OCI-LY3 (cell line): Measurements from ENCODE around the gene CCDC167.

Experiments
- H2AFZ ChIP-seq: fragments of 200-600, 300-600 bp; shearing (Covaris generic); 2 replicates; pipeline ENCODE4 v1.6.0; 2014; ENCODE audit warnings: antibody characterized with exemption, low read depth, low read length
- H3K27ac ChIP-seq: fragments of 200-600, 300-600 bp; sonication (generic); 2 replicates; pipeline ENCODE4 v1.5.1; 2014; ENCODE audit warnings: mild to moderate bottlenecking, low read length, moderate library complexity, mixed read lengths
- H3K27me3 ChIP-seq: fragments of 200-600, 300-600 bp; sonication (generic); 2 replicates; pipeline ENCODE4 v1.6.1; 2014; ENCODE audit warnings: low read depth, low read length, mixed read lengths
- H3K36me3 ChIP-seq: fragments of 200-600, 300-600 bp; sonication (generic); replicated peaks from 2 replicates; pipeline ENCODE3; 2014; ENCODE audit warnings: low read depth, low read length, mixed read lengths
- H3K4me1 ChIP-seq: fragments of 300-600, 200-600 bp; sonication (generic); 2 replicates; pipeline ENCODE4 v1.6.1; 2014; ENCODE audit warnings: low read length, mixed read lengths
- H3K4me2 ChIP-seq: fragments of 200-600, 300-600 bp; sonication (generic); 2 replicates; pipeline ENCODE4 v1.6.1; 2014; ENCODE audit warnings: low read length, mixed read lengths
- H3K4me3 ChIP-seq: fragments of 300-600, 200-600 bp; sonication (generic); 2 replicates; pipeline ENCODE4 v1.5.1; 2014; ENCODE audit warnings: antibody characterized with exemption, mild to moderate bottlenecking, low read length, moderate library complexity
- H3K79me2 ChIP-seq: fragments of 300-600, 200-600 bp; shearing (Covaris generic); 2 replicates; pipeline ENCODE4 v1.6.1; 2014; ENCODE audit warnings: mild to moderate bottlenecking, low read length, mixed read lengths
- H3K9ac ChIP-seq: fragments of 300-600, 200-600 bp; shearing (Covaris generic); 2 replicates; pipeline ENCODE4 v1.6.0; 2014; ENCODE audit warnings: mild to moderate bottlenecking, low read length, moderate library complexity
- H3K9me3 ChIP-seq: fragments of 200-600, 300-600 bp; shearing (Covaris generic); 2 replicates; pipeline ENCODE4 v1.6.1; 2014; ENCODE audit warnings: low read length, mixed read lengths; ENCODE audit not compliant: insufficient read depth
- H4K20me1 ChIP-seq: fragments of 200-600, 300-600 bp; sonication (generic); 2 replicates; pipeline ENCODE4 v1.6.1; 2016; ENCODE audit warnings: low read length, mixed read lengths; ENCODE audit not compliant: insufficient read depth
- EZH2phosphoT487 ChIP-seq: fragments of 200-600 bp; shearing (Covaris generic); IDR thresholded peaks from 2 replicates; pipeline ENCODE4 v1.6.1; 2018; ENCODE audit warnings: antibody characterized with exemption, mixed run types, low read depth
- TF ChIP-seq, protein P1 (sequence below): fragments of 200-600, 300-600 bp; sonication (generic); IDR thresholded peaks from 2 replicates; pipeline ENCODE4 v1.5.1; 2014; ENCODE audit warnings: antibody characterized with exemption, low read length, low read depth

CCDC167 gene

DNA sequence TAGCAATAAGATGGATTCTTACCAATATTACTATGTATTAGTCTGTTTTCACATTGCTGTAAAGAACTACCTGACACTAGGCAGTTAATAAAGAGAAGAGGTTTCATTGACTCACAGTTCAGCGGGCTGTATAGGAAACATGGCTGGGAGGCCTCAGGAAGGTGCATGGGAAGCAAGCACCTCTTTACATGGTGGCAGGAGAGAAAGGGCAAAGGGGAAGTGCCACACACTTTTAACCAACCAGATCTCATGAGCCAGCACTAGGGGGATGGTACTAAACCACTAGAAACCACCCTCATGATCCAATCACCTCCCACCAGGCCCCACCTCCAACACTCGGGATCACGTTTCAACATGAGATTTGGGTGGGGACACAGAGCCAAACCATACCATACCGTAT, 40.7 kb upstream of the CCDC167 start:
- Histone ChIP-seq H3K36me3 (no peaks in the 10 kb centered on the region), H2AFZ (no peak overlapping the region), H3K9me3 (no peaks in the 10 kb centered on the region), H3K4me2 (no peak overlapping the region), H3K4me3 (no peak overlapping the region), H3K27me3 (no peaks in the 10 kb centered on the region), H3K79me2 (no peaks in the 10 kb centered on the region), H3K4me1 (peaks cover 17% of the 10 kb centered on the region; the same call in 1 of the 2 replicates), H3K27ac (no peak overlapping the region), H3K9ac (no peak overlapping the region), H4K20me1 (no peaks in the 10 kb centered on the region)
- TF ChIP-seq, protein P1, sequence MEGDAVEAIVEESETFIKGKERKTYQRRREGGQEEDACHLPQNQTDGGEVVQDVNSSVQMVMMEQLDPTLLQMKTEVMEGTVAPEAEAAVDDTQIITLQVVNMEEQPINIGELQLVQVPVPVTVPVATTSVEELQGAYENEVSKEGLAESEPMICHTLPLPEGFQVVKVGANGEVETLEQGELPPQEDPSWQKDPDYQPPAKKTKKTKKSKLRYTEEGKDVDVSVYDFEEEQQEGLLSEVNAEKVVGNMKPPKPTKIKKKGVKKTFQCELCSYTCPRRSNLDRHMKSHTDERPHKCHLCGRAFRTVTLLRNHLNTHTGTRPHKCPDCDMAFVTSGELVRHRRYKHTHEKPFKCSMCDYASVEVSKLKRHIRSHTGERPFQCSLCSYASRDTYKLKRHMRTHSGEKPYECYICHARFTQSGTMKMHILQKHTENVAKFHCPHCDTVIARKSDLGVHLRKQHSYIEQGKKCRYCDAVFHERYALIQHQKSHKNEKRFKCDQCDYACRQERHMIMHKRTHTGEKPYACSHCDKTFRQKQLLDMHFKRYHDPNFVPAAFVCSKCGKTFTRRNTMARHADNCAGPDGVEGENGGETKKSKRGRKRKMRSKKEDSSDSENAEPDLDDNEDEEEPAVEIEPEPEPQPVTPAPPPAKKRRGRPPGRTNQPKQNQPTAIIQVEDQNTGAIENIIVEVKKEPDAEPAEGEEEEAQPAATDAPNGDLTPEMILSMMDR, result no peak
- TF ChIP-seq EZH2phosphoT487, result no peak

DNA sequence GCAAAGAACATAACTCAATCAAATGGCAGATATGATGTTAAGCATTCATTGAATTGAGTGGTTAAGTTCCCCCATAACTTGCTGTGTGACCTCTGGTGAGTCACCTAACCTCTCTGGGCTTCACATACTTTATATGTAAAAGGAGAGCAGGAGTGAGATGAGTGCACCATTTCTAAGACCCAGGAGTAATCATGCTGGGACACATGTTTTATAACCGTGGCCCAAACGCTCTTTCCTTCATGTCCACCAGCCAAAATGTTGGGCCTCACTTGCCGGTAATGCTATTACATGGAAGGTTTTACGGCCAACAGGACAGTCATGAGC, 40.3 kb upstream of the CCDC167 start:
- Histone ChIP-seq H3K36me3 (no peaks in the 10 kb centered on the region), H3K9me3 (no peaks in the 10 kb centered on the region), H3K4me2 (no peak overlapping the region), H3K27me3 (no peaks in the 10 kb centered on the region; the same call in 1 of the 2 replicates), H3K79me2 (no peaks in the 10 kb centered on the region), H3K9ac (no peak overlapping the region), H2AFZ (no peak overlapping the region), H4K20me1 (no peaks in the 10 kb centered on the region), H3K27ac (no peak overlapping the region), H3K4me3 (no peak overlapping the region), H3K4me1 (peaks cover 17% of the 10 kb centered on the region; the same call in 1 of the 2 replicates)
- TF ChIP-seq EZH2phosphoT487, result no peak

DNA sequence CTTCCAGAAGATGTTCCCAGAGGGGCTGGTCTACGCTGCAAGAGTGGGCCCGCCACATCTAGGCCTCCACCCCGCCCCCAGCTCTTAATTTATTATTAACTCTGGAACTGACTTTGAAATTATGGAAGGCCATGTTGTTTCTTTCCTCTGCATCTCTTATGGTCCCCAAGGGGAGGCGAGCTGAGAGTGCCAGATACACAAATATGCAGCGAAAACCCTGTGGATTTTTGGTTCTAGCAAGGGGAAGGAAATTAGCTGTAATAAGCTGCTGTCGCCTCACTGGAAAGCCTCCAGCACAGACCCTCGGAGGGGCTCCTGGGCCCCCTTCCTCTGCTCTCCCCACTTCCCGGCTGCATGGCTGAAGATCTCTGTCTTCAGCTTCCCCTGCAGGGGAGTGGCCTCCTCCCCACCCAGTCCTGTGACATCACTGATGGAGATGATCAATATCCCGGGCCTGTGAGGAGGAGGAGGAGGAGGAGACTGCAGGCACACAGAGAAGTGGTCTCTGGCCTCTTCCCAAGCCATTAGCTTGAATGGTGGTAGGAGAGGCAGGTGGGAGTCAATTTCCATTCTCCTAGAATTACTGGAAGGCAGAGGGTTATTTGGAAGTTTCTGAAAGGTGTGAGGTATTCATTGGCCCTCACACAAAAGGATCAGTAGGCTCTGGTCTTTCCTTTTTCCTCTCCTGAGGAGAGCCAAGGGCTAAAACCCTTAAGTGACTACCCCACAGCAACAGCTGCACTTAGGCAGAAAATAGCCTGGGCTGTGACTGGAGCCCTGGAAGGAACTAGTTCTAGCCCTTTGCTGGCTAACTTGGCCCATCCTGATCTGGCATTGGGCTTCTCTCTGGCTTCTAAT, 39.7 kb upstream of the CCDC167 start:
- H3K4me1 ChIP-seq, result peaks cover 17% of the 10 kb centered on the region; the same call in 1 of the 2 replicates
- no peak overlapping the region for H2AFZ ChIP-seq
- no peaks in the 10 kb centered on the region for H4K20me1 ChIP-seq
- no peaks in the 10 kb centered on the region for H3K36me3 ChIP-seq
- H3K79me2 ChIP-seq, result no peaks in the 10 kb centered on the region
- H3K4me2 ChIP-seq, result no peak overlapping the region
- H3K27me3 ChIP-seq, result peaks cover 2% of the 10 kb centered on the region; the same call in 1 of the 2 replicates
- H3K27ac ChIP-seq, result no peak overlapping the region
- no peak overlapping the region for H3K9ac ChIP-seq
- H3K9me3 ChIP-seq, result no peaks in the 10 kb centered on the region
- H3K4me3 ChIP-seq, result no peak overlapping the region
- TF ChIP-seq EZH2phosphoT487, result no peak
- TF ChIP-seq, protein P1, result no peak

DNA sequence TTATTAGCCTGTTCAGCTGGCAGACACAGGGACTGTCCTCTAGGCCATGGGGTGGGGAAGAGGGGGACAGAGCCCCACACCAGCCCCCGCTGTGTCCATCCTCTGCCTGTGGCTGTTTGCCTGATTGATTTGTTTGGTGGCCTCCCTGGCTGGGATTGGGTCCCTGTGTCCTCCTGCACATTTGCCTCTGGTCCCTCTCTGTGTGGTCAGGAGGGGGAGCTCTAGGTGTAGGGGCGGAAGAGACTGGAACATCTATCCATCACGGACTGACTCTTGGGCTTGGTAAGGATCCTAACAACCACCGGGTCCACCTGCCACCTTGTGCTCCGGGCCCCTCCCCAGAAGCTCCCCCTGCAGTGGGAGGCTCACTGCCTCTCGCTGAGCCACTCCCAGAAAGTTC, 38.4 kb upstream of the CCDC167 start:
- H3K36me3 ChIP-seq, result no peaks in the 10 kb centered on the region
- H3K4me2 ChIP-seq, result peak overlapping the region; percentile 5; the same call in 1 of the 2 replicates
- no peak overlapping the region for H3K4me3 ChIP-seq
- TF ChIP-seq, protein P1, result peak; percentile 93
- no peak for TF ChIP-seq EZH2phosphoT487
- H3K9me3 ChIP-seq, result no peaks in the 10 kb centered on the region
- H3K27me3 ChIP-seq, result peaks cover 13% of the 10 kb centered on the region
- no peak overlapping the region for H3K9ac ChIP-seq
- H4K20me1 ChIP-seq, result no peaks in the 10 kb centered on the region
- H3K4me1 ChIP-seq, result peaks cover 11% of the 10 kb centered on the region; the same call in 1 of the 2 replicates
- H2AFZ ChIP-seq, result no peak overlapping the region; the same call in 1 of the 2 replicates
- no peak overlapping the region for H3K27ac ChIP-seq
- H3K79me2 ChIP-seq, result no peaks in the 10 kb centered on the region
